ENCODE measurements around the gene PDYN.

Gene PDYN

GRCh38 chr20:1992359-1993110, 1.3 kb downstream of the PDYN start:
- no peak for DNase-seq

GRCh38 chr20:1987826-1988225, 6.0 kb downstream of the PDYN start:
- DNase-seq = no peak

GRCh38 chr20:1983301-1983700, 10.6 kb downstream of the PDYN start:
- no peak for DNase-seq

GRCh38 chr20:1982686-1983085, 11.2 kb downstream of the PDYN start:
- DNase-seq = no peak

- DNase-seq = no peak
These were observed 14.6 kb downstream of the PDYN start for GRCh38 chr20:1979106-1979778.

- DNase-seq = no peak
These were observed 18.6 kb downstream of the PDYN start for GRCh38 chr20:1975291-1975690.

GRCh38 chr20:1973601-1974440, 20.0 kb downstream of the PDYN start:
- no peak for DNase-seq

- DNase-seq = no peak
These were observed 21.8 kb downstream of the PDYN start for GRCh38 chr20:1971893-1972586.

- no peak for DNase-seq
These were observed 24.9 kb downstream of the PDYN start for GRCh38 chr20:1968964-1969363.

- DNase-seq = peak; percentile 70
These were observed 28.1 kb downstream of the PDYN start for GRCh38 chr20:1965520-1966351.

- DNase-seq = no peak
These were observed 29.0 kb downstream of the PDYN start for GRCh38 chr20:1964659-1965405.

GRCh38 chr20:1964061-1964460, 29.8 kb downstream of the PDYN start:
- no peak for DNase-seq

GRCh38 chr20:1961374-1961773, 32.5 kb downstream of the PDYN start:
- no peak for DNase-seq

- DNase-seq = no peak
These were observed 34.7 kb downstream of the PDYN start for GRCh38 chr20:1959156-1959555.

GRCh38 chr20:1958426-1958825, 35.4 kb downstream of the PDYN start:
- no peak for DNase-seq

GRCh38 chr20:1955217-1955616, 38.6 kb downstream of the PDYN start:
- DNase-seq = no peak

- no peak for DNase-seq
These were observed 40.2 kb downstream of the PDYN start for GRCh38 chr20:1953621-1954020.

- DNase-seq = peak; percentile 59
These were observed 40.9 kb downstream of the PDYN start for GRCh38 chr20:1952737-1953530.

- DNase-seq = no peak
These were observed 42.3 kb downstream of the PDYN start for GRCh38 chr20:1951436-1952115.

- DNase-seq = no peak
These were observed 43.0 kb downstream of the PDYN start for GRCh38 chr20:1950836-1951235.
